Peyer's patch (tissue), 4 donors: ENCODE measurements around the gene RSAD2. TPM values are rescaled to one million over a fixed set of nuclear protein-coding genes. Genes with fewer than 3 reads are reported as not detected.

Source experiments
- DNase-seq, 3 donors: peaks; one replicate each; pipeline ENCODE4 v3.0.0-alpha.2; 2017 to 2019
- H3K27ac ChIP-seq, 4 donors: fragments of 200-600 bp; sonication (generic); one replicate each; pipeline ENCODE4 v1.5.1; 2016 to 2019
- H3K27me3 ChIP-seq, 2 donors: fragments of 200-600 bp; sonication (generic); one replicate each; pipeline ENCODE4 v1.5.1; 2019
- H3K36me3 ChIP-seq, 3 donors: fragments of 200-600 bp; sonication (generic); one replicate each; pipeline ENCODE4 v1.5.1; 2016 to 2019
- H3K4me1 ChIP-seq, 4 donors: fragments of 200-600 bp; sonication (generic); one replicate each; pipeline ENCODE4 v1.5.1; 2016 to 2019
- H3K4me3 ChIP-seq, 4 donors: fragments of 200-600 bp; sonication (generic); 1 replicate in 3 of 4; 2 replicates in 1 of 4; pipeline ENCODE4 v1.5.1; 2016 to 2019; ENCODE audit warnings: mild to moderate bottlenecking in 1 of 4
- H3K9me3 ChIP-seq, 4 donors: fragments of 200-600 bp; sonication (generic); one replicate each; pipeline ENCODE4 v1.5.1; 2016 to 2019; ENCODE audit warnings: mild to moderate bottlenecking in 1 of 4
- CTCF ChIP-seq, 6 experiments: fragments of 450-650 bp in 4 of 6; fragments of 200-600 bp in 2 of 6; sonication (generic) in 1 of 6; IDR thresholded peaks; one replicate each; pipeline ENCODE4 v1.5.1; 2017 to 2019; ENCODE audit warnings: antibody characterized with exemption in 6 of 6, mild to moderate bottlenecking in 3 of 6, moderate library complexity in 1 of 6
- POLR2A ChIP-seq, 2 donors: fragments of 450-650 bp; IDR thresholded peaks; one replicate each; pipeline ENCODE4 v1.5.1; 2017; ENCODE audit warnings: antibody characterized with exemption in 2 of 2, mild to moderate bottlenecking in 2 of 2, moderate library complexity in 2 of 2
- total RNA-seq, 4 donors: library from RNA; depleted of rRNA; stranded (reverse); fragments of >200 nt; gene quantifications; one replicate each; pipeline ENCODE4 v1.1.0, GENCODE V29; 2016

The RSAD2 gene
- total RNA-seq, 4 donors from 2014 or later = 1.2 to 5.8 (median 2.2) TPM

GRCh38 chr2:6924101-6924923 is 46.7 kb downstream of the RSAD2 start:
- no peak for TF ChIP-seq CTCF (IDR thresholded peaks at IDR 0.05)
- TF ChIP-seq POLR2A (IDR thresholded peaks at IDR 0.05) = no peak
- no peak for DNase-seq
- Histone ChIP-seq H3K27me3 (no peaks in the 10 kb centered on the region), H3K36me3 (no peaks in the 10 kb centered on the region), H3K4me3 (no peak overlapping the region), H3K27ac (no peak overlapping the region), H3K9me3 (no peaks in the 10 kb centered on the region), H3K4me1 (no peaks in the 10 kb centered on the region)

- Histone ChIP-seq H3K36me3 (no peaks in the 10 kb centered on the region), H3K4me3 (no peak overlapping the region), H3K9me3 (no peaks in the 10 kb centered on the region), H3K27me3 (no peaks in the 10 kb centered on the region), H3K27ac (no peak overlapping the region), H3K4me1 (no peaks in the 10 kb centered on the region)
- DNase-seq = no peak
- TF ChIP-seq CTCF (IDR thresholded peaks at IDR 0.05) (no peak), POLR2A (IDR thresholded peaks at IDR 0.05) (no peak)
These were observed 47.4 kb downstream of the RSAD2 start for GRCh38 chr2:6924924-6925409.

GRCh38 chr2:6926071-6926732 is 48.6 kb downstream of the RSAD2 start:
- no peak overlapping the region for H3K27ac ChIP-seq
- no peaks in the 10 kb centered on the region for H3K36me3 ChIP-seq
- no peaks in the 10 kb centered on the region for H3K9me3 ChIP-seq
- TF ChIP-seq POLR2A (IDR thresholded peaks at IDR 0.05) = no peak
- no peak for TF ChIP-seq CTCF (IDR thresholded peaks at IDR 0.05)
- DNase-seq = no peak
- no peak overlapping the region for H3K4me3 ChIP-seq
- no peaks in the 10 kb centered on the region for H3K4me1 ChIP-seq
- H3K27me3 ChIP-seq = no peaks in the 10 kb centered on the region

- no peak for DNase-seq
- Histone ChIP-seq H3K9me3 (no peaks in the 10 kb centered on the region), H3K4me3 (no peak overlapping the region), H3K27ac (no peak overlapping the region), H3K27me3 (no peaks in the 10 kb centered on the region), H3K4me1 (no peaks in the 10 kb centered on the region), H3K36me3 (no peaks in the 10 kb centered on the region)
- TF ChIP-seq CTCF (IDR thresholded peaks at IDR 0.05) (no peak), POLR2A (IDR thresholded peaks at IDR 0.05) (no peak)
These were observed 49.6 kb downstream of the RSAD2 start for GRCh38 chr2:6927186-6927585.

- no peak overlapping the region for H3K27ac ChIP-seq
These were observed 50.2 kb downstream of the RSAD2 start for GRCh38 chr2:6927753-6928152.

More at GRCh38 chr2:6927753-6928152, 50.2 kb downstream of the RSAD2 start:
- H3K4me3 ChIP-seq = no peak overlapping the region
- no peaks in the 10 kb centered on the region for H3K36me3 ChIP-seq
- no peaks in the 10 kb centered on the region for H3K4me1 ChIP-seq
- no peak for TF ChIP-seq POLR2A (IDR thresholded peaks at IDR 0.05)
- TF ChIP-seq CTCF (IDR thresholded peaks at IDR 0.05) = no peak
- no peak for DNase-seq
- no peaks in the 10 kb centered on the region for H3K27me3 ChIP-seq
- H3K9me3 ChIP-seq = no peaks in the 10 kb centered on the region
